K562 (cell line): Measurements from ENCODE around the gene ZNF92. TPM values are rescaled to one million over a fixed set of nuclear protein-coding genes. Genes with fewer than 3 reads are reported as not detected.

Source experiments
- ADNP ChIP-seq: fragments of 200-800 bp; sonication (Bioruptor generic); IDR thresholded peaks from 2 replicates; pipeline ENCODE4 v1.6.1; 2016; ENCODE audit warnings: missing genetic modification characterization, missing compliant biosample characterization
- ARID4B ChIP-seq: sonication (generic); formaldehyde crosslinking; IDR thresholded peaks from 2 replicates; pipeline ENCODE4 v1.8.0; 2022; ENCODE audit warnings: mild to moderate bottlenecking, missing genetic modification reagents
- CCAR2 ChIP-seq: fragments of 200-400 bp; formaldehyde crosslinking; IDR thresholded peaks from 2 replicates; pipeline ENCODE4 v1.6.1; 2017; ENCODE audit warnings: mild to moderate bottlenecking, low read depth, low read length
- CREB3 ChIP-seq: fragments of 450-650 bp; conservative IDR thresholded peaks from 2 replicates; pipeline ENCODE4 v1.6.1; 2016; ENCODE audit warnings: missing genetic modification characterization, low read depth, mild to moderate bottlenecking, missing compliant biosample characterization, moderate library complexity
- GTF2F1 ChIP-seq: IDR thresholded peaks from 2 replicates; pipeline ENCODE4 v1.6.1; 2011; ENCODE audit warnings: low read depth, low read length, improper control_type of control experiment
- MAFF ChIP-seq: IDR thresholded peaks from 2 replicates; pipeline ENCODE4 v1.6.1; 2012; ENCODE audit warnings: low read length, improper control_type of control experiment
- MBD1 ChIP-seq: fragments of 250-450 bp; sonication (Bioruptor Pico); IDR thresholded peaks from 2 replicates; pipeline ENCODE4 v1.8.0; 2022; ENCODE audit warnings: inconsistent platforms
- MEF2D ChIP-seq: conservative IDR thresholded peaks from 2 replicates; pipeline ENCODE4 v1.6.1; 2016; ENCODE audit warnings: low read depth, missing genetic modification characterization, missing compliant biosample characterization
- NR0B1 ChIP-seq: fragments of 450-650 bp; IDR thresholded peaks from one replicate; pipeline ENCODE4 v1.6.1; 2018; ENCODE audit warnings: mild to moderate bottlenecking, moderate library complexity; ENCODE audit not compliant: partially characterized antibody
- TAF15 ChIP-seq: fragments of 200-400 bp; formaldehyde crosslinking; IDR thresholded peaks from 2 replicates; pipeline ENCODE4 v1.6.1; 2017; ENCODE audit warnings: mild to moderate bottlenecking, low read depth, low read length, moderate library complexity
- U2AF1 ChIP-seq: fragments of 200-400 bp; formaldehyde crosslinking; optimal IDR thresholded peaks from 2 replicates; pipeline ENCODE3; 2017; ENCODE audit warnings: mild to moderate bottlenecking, low read depth, low read length, moderate library complexity
- ZBTB9 ChIP-seq: fragments of 450-650 bp; formaldehyde crosslinking; IDR thresholded peaks from 2 replicates; pipeline ENCODE4 v1.4.0; 2020; ENCODE audit warnings: mild to moderate bottlenecking, moderate library complexity
- ZNF12 ChIP-seq: sonication (generic); formaldehyde crosslinking; IDR thresholded peaks from 2 replicates; pipeline ENCODE4 v1.4.0; 2020; ENCODE audit warnings: mild to moderate bottlenecking, missing genetic modification reagents
- ZNF174 ChIP-seq: fragments of 250-450 bp; sonication (Bioruptor Pico); IDR thresholded peaks from 2 replicates; pipeline ENCODE4 v1.4.0; 2020; ENCODE audit warnings: mild to moderate bottlenecking
- ZNF253 ChIP-seq: fragments of 250-450 bp; sonication (Bioruptor Pico); conservative IDR thresholded peaks from 2 replicates; pipeline ENCODE4 v1.6.1; 2021; ENCODE audit warnings: mild to moderate bottlenecking
- polyA plus RNA-seq, 8 experiments: library from polyadenylated mRNA; depleted of rRNA in 4 of 8; stranded (reverse) in 5 of 8; unstranded in 3 of 8; fragments of >200 nt; fragmentation: Nextera tagmentation in 2 of 8; fragmentation: Illumina TruSeq in 1 of 8; extraction: Ambion mirVana in 2 of 8; extraction: Trizol in 1 of 8; gene quantifications; 2 replicates each; pipeline versions ENCODE4 v1.2.1 to v1.2.3, GENCODE V29; 2011 to 2014; ENCODE audit warnings: inconsistent platforms in 1 of 8, missing spikeins in 1 of 8
- total RNA-seq, 7 experiments: library from RNA; depleted of rRNA in 6 of 7; stranded (reverse); fragments of >200 nt in 6 of 7; fragmentation: Illumina TruSeq in 2 of 7; extraction: Trizol in 2 of 7; gene quantifications; 2 replicates each; pipeline versions ENCODE4 v1.2.1 to v1.2.3, GENCODE V29; 2011 to 2021; ENCODE audit warnings: low replicate concordance in 1 of 7

ZNF92 gene
- total and polyA plus RNA-seq, 9 of the 15 experiments (the other 6 are each of a cell fraction or from before 2014, with no cell fraction given) = 8.9 to 29.4 (median 12.5) TPM

- TF ChIP-seq MBD1 (CRISPR knock-in tag) = no peak
- no peak for TF ChIP-seq MAFF
- TF ChIP-seq GTF2F1 = peak; percentile 41; the same call in 1 of the 2 replicates
- peak; percentile 78 for TF ChIP-seq ARID4B
- no peak for TF ChIP-seq NR0B1
- TF ChIP-seq CCAR2 = no peak
- no peak for TF ChIP-seq MEF2D (tag)
- no peak for TF ChIP-seq U2AF1
- TF ChIP-seq TAF15 = no peak
- no peak for TF ChIP-seq ADNP (tag)
- no peak for TF ChIP-seq ZNF253 (CRISPR knock-in tag)
- TF ChIP-seq CREB3 = no peak
- no peak for TF ChIP-seq ZNF174
- peak; percentile 85 for TF ChIP-seq ZNF12
- peak; percentile 72; the same call in 1 of the 2 replicates for TF ChIP-seq ZBTB9 (CRISPR knock-in tag)
Observed at GRCh38 chr7:65373608-65374351, at the start of gene ZNF92 (continued).
